HepG2 (cell line): ENCODE results near the gene TF. TPM values are rescaled to one million over a fixed set of nuclear protein-coding genes. Genes with fewer than 3 reads are reported as not detected.

Experiments
- ATAC-seq: fragments of 200-7000 bp; cut with Tn5 transposase; 3 replicates; pipeline ENCODE4 v1.9.1; 2020; ENCODE audit warnings: mild to moderate bottlenecking, moderate library complexity
- BruUV-seq: library from RNA; stranded (reverse); fragments of 400-500 nt; replicated peaks from 2 replicates; lab custom pipeline; 2021; lab: Mats Ljungman, UMichigan
- CTCF ChIA-PET: fragments of 300-600 bp; formaldehyde crosslinking; extraction: SDS; loops from one replicate; lab custom pipeline; 2021; ENCODE audit warnings: low total read pairs, inconsistent platforms, low intra/inter-chr PET ratio; lab: Yijun Ruan, JAX
- POLR2A ChIA-PET: fragments of 350-600 bp; sonication (Branson Sonifier 250); formaldehyde crosslinking; loops from one replicate; lab custom pipeline; 2020; ENCODE audit warnings: antibody characterized with exemption, inconsistent platforms; lab: Yijun Ruan, JAX
- DNase-seq: peaks from one replicate; pipeline ENCODE4 v3.0.0-alpha.2; 2015; ENCODE audit warnings: low spot score
- FAIRE-seq: peaks from 3 replicates; lab custom pipeline; 2011; peaks lifted over from hg19 to GRCh38; lab: Jason Lieb, UNC
- H2AFZ ChIP-seq: one replicate; pipeline ENCODE4 v1.6.1; 2011; ENCODE audit warnings: low read length, inconsistent platforms
- H3K27ac ChIP-seq: fragments of 300-600 bp; 3 replicates; pipeline ENCODE4 v1.8.0; 2011; ENCODE audit warnings: mixed run types, mild to moderate bottlenecking, mixed read lengths, low read length, inconsistent platforms; ENCODE audit not compliant: insufficient read depth; ENCODE audit errors: extremely low read length
- H3K27me3 ChIP-seq, 2 experiments: fragments of 200-600 bp in 1 of 2; 2 replicates in 1 of 2; 3 replicates in 1 of 2; pipeline versions ENCODE4 v1.6.0 to v1.8.0; 2011; ENCODE audit warnings: low read length in 2 of 2, mild to moderate bottlenecking in 2 of 2, moderate library complexity in 2 of 2, inconsistent platforms in 1 of 2; ENCODE audit not compliant: insufficient read depth in 2 of 2, control insufficient read depth in 1 of 2
- H3K36me3 ChIP-seq, 2 experiments: fragments of 200-600 bp in 1 of 2; replicated peaks in 1 of 2; 2 replicates in 1 of 2; 3 replicates in 1 of 2; pipeline versions ENCODE4 v1.5.1 to v1.8.0; 2011; ENCODE audit warnings: low read length in 2 of 2, inconsistent platforms in 1 of 2; ENCODE audit not compliant: insufficient read depth in 2 of 2, control insufficient read depth in 1 of 2
- H3K4me1 ChIP-seq: 2 replicates; pipeline ENCODE4 v1.5.1; 2012; ENCODE audit warnings: low read length, inconsistent platforms; ENCODE audit not compliant: insufficient read depth
- H3K4me2 ChIP-seq: 2 replicates; pipeline ENCODE4 v1.6.0; 2011; ENCODE audit warnings: low read depth, low read length, inconsistent platforms
- H3K4me3 ChIP-seq, 3 experiments: fragments of 200-600 bp in 1 of 3; sonication (generic), shearing (Covaris generic) in 1 of 3; replicated peaks in 1 of 3; 2 replicates each; pipeline ENCODE4 v1.5.1; 2011 to 2016; ENCODE audit warnings: low read length in 3 of 3, inconsistent platforms in 2 of 3, low read depth in 2 of 3, mild to moderate bottlenecking in 2 of 3, control low read depth in 1 of 3, mixed read lengths in 1 of 3; ENCODE audit not compliant: insufficient read depth in 1 of 3
- H3K79me2 ChIP-seq: one replicate; pipeline ENCODE4 v1.6.1; 2011; ENCODE audit warnings: low read length, inconsistent platforms; ENCODE audit not compliant: insufficient read depth
- H3K9ac ChIP-seq: 2 replicates; pipeline ENCODE4 v1.6.0; 2011; ENCODE audit warnings: mild to moderate bottlenecking, low read depth, low read length, inconsistent platforms; ENCODE audit not compliant: insufficient read depth
- H3K9me3 ChIP-seq: 2 replicates; pipeline ENCODE4 v1.5.1; 2012; ENCODE audit warnings: mild to moderate bottlenecking, low read length
- H4K20me1 ChIP-seq: 2 replicates; pipeline ENCODE4 v1.6.0; 2011; ENCODE audit warnings: inconsistent platforms, mild to moderate bottlenecking, low read length, moderate library complexity; ENCODE audit not compliant: insufficient read depth
- HDAC2 ChIP-seq: sonication (generic); formaldehyde crosslinking; IDR thresholded peaks from 2 replicates; pipeline ENCODE4 v1.4.0; 2020; ENCODE audit warnings: missing genetic modification reagents
- HNF4A ChIP-seq: sonication (generic); formaldehyde crosslinking; IDR thresholded peaks from 2 replicates; pipeline ENCODE4 v1.4.0; 2020; ENCODE audit warnings: missing genetic modification reagents
- KAT8 ChIP-seq: IDR thresholded peaks from 2 replicates; pipeline ENCODE4 v1.6.1; 2016; ENCODE audit warnings: missing genetic modification reagents, missing compliant biosample characterization
- MTA1 ChIP-seq: sonication (generic); formaldehyde crosslinking; IDR thresholded peaks from 2 replicates; pipeline ENCODE4 v1.4.0; 2020; ENCODE audit warnings: missing genetic modification reagents, mild to moderate bottlenecking, borderline replicate concordance
- RARG ChIP-seq: sonication (generic); formaldehyde crosslinking; IDR thresholded peaks from 2 replicates; pipeline ENCODE4 v1.4.0; 2020; ENCODE audit warnings: low read depth, mild to moderate bottlenecking, missing genetic modification reagents
- SRF ChIP-seq: IDR thresholded peaks from 2 replicates; pipeline ENCODE4 v1.6.1; 2011; ENCODE audit warnings: mild to moderate bottlenecking, low read depth, low read length, moderate library complexity
- ZNF468 ChIP-seq: sonication (generic); formaldehyde crosslinking; IDR thresholded peaks from 2 replicates; pipeline ENCODE4 v1.8.0; 2022; ENCODE audit warnings: mild to moderate bottlenecking, moderate library complexity, missing genetic modification reagents
- ZSCAN20 ChIP-seq: sonication (generic); formaldehyde crosslinking; IDR thresholded peaks from 2 replicates; pipeline ENCODE4 v1.4.0; 2020; ENCODE audit warnings: missing genetic modification reagents, mild to moderate bottlenecking, borderline replicate concordance
- WGBS: methylation state at CpG from one replicate; pipeline ENCODE4 v1.1.6; 2017; ENCODE audit warnings: low lambda C conversion rate; 5-methylcytosine and 5-hydroxymethylcytosine counted together
- in situ Hi-C: cut with HindIII; loops from 2 replicates; pipeline ENCODE4 v1.10.0; 2017; ENCODE audit warnings: low pct_unique_long_range_greater_than_20kb; ENCODE audit not compliant: extremely low pct_ligation_motif_present
- intact Hi-C: fragments of 100-400 bp; cut with micrococcal nuclease; formaldehyde crosslinking; loops from one replicate; pipeline ENCODE4 v1.10.0; 2022; ENCODE audit not compliant: unreplicated experiment
- polyA plus RNA-seq, 8 experiments: library from polyadenylated mRNA; depleted of rRNA in 3 of 8; stranded (reverse) in 7 of 8; unstranded in 1 of 8; fragments of >200 nt; fragmentation: Illumina TruSeq in 4 of 8; extraction: Trizol in 4 of 8; gene quantifications; 2 replicates each; pipeline versions ENCODE4 v1.2.1 to v1.2.3, GENCODE V29; 2011 to 2016; ENCODE audit warnings: low read depth in 4 of 8, missing spikeins in 1 of 8, mixed read lengths in 1 of 8; ENCODE audit not compliant: insufficient read depth in 1 of 8
- total RNA-seq, 5 experiments: library from RNA; depleted of rRNA; stranded (reverse); fragments of >200 nt; fragmentation: Illumina TruSeq; extraction: Trizol; gene quantifications; 2 replicates each; pipeline ENCODE4 v1.2.3, GENCODE V29; 2016; ENCODE audit warnings: low read depth in 1 of 5
- TF ChIP-seq, protein P1 (sequence below): sonication (generic); formaldehyde crosslinking; IDR thresholded peaks from 2 replicates; pipeline ENCODE4 v1.4.0; 2020; ENCODE audit warnings: missing genetic modification reagents
- TF ChIP-seq, protein P2 (sequence below): sonication (generic); formaldehyde crosslinking; IDR thresholded peaks from 2 replicates; pipeline ENCODE4 v1.4.0; 2020; ENCODE audit warnings: missing genetic modification reagents, borderline replicate concordance

TF gene
- total and polyA plus RNA-seq, 2 of the 13 experiments (the other 11 are each of a cell fraction or from before 2014, with no cell fraction given): 10,074 to 11,821 TPM

DNA sequence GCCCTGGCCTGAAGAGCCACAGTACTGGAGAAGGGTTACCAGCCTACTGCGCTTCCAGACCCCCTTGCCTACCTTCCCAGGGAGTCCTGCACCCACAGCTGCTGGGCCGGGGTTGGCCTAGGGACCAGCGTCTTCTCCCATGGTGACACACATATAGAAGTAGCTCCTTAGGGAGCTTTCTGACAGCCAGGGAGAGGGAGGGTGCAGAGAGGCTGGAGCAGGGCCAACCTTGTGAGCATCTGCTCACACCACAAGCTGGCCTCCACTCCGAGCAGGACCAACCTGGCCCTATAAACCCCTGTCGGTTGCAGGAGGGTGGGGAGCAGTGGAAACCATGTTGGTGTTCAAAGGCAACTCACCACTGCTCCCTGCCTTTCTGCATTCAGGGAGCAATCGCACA is 94.6 kb downstream of the TF start:
- FAIRE-seq (no peak), ATAC-seq (no peak), DNase-seq (no peak)
- TF ChIP-seq MTA1 (no peak), HDAC2 (CRISPR knock-in tag) (no peak), ZNF468 (CRISPR knock-in tag) (no peak), HNF4A (CRISPR knock-in tag) (no peak), KAT8 (no peak), ZSCAN20 (CRISPR knock-in tag) (no peak), RARG (CRISPR knock-in tag) (no peak), SRF (no peak)
- TF ChIP-seq, protein P1, sequence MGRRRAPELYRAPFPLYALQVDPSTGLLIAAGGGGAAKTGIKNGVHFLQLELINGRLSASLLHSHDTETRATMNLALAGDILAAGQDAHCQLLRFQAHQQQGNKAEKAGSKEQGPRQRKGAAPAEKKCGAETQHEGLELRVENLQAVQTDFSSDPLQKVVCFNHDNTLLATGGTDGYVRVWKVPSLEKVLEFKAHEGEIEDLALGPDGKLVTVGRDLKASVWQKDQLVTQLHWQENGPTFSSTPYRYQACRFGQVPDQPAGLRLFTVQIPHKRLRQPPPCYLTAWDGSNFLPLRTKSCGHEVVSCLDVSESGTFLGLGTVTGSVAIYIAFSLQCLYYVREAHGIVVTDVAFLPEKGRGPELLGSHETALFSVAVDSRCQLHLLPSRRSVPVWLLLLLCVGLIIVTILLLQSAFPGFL (CRISPR knock-in tag): no peak
- TF ChIP-seq, protein P2, sequence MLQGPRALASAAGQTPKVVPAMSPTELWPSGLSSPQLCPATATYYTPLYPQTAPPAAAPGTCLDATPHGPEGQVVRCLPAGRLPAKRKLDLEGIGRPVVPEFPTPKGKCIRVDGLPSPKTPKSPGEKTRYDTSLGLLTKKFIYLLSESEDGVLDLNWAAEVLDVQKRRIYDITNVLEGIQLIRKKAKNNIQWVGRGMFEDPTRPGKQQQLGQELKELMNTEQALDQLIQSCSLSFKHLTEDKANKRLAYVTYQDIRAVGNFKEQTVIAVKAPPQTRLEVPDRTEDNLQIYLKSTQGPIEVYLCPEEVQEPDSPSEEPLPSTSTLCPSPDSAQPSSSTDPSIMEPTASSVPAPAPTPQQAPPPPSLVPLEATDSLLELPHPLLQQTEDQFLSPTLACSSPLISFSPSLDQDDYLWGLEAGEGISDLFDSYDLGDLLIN (CRISPR knock-in tag): no peak
- in situ Hi-C loops (no loop called here), intact Hi-C loops (no loop called here)
- no CpG with 5 or more reads among the region's 6 CpGs for WGBS
- Histone ChIP-seq H3K36me3 (no peaks in the 10 kb centered on the region), H3K4me1 (no peaks in the 10 kb centered on the region), H3K9ac (no peak overlapping the region), H3K27ac (no peak overlapping the region), H3K9me3 (no peaks in the 10 kb centered on the region), H4K20me1 (no peaks in the 10 kb centered on the region), H2AFZ (no peak overlapping the region), H3K79me2 (no peaks in the 10 kb centered on the region), H3K4me3 (no peak overlapping the region), H3K27me3 (peaks cover 9 to 22% of the 10 kb centered on the region in 2 experiments; a peak in 3 of 5 replicates), H3K4me2 (no peak overlapping the region)
- CTCF ChIA-PET: no interaction called here
- no TSS peak for BruUV-seq
- POLR2A ChIA-PET: no interaction called here
